DOHH2 (cell line): ENCODE measurements around the gene FOXK1.
"Not testable (repeated sequence)": the region's sequence is repeated elsewhere in the genome, so short reads cannot be mapped to it uniquely, and the experiment has no call there.

Experiments used
- H3F3A ChIP-seq: fragments of 200-600 bp; sonication (generic), shearing (Covaris generic); 2 replicates; pipeline ENCODE4 v1.6.0; 2016; ENCODE audit warnings: antibody characterized with exemption, mild to moderate bottlenecking; ENCODE audit not compliant: control insufficient read depth, insufficient read depth
- H3K27ac ChIP-seq: fragments of 200-600 bp; sonication (generic); 2 replicates; pipeline ENCODE4 v1.5.1; 2014; ENCODE audit warnings: low read depth, mild to moderate bottlenecking, low read length, moderate library complexity
- H3K27me3 ChIP-seq: fragments of 200-600 bp; sonication (generic); 2 replicates; pipeline ENCODE4 v1.6.1; 2014; ENCODE audit warnings: mild to moderate bottlenecking, low read length, mixed read lengths; ENCODE audit not compliant: control insufficient read depth
- H3K36me3 ChIP-seq: fragments of 200-600 bp; sonication (generic); 2 replicates; pipeline ENCODE4 v1.6.1; 2014; ENCODE audit warnings: mild to moderate bottlenecking, low read length, moderate library complexity, mixed read lengths; ENCODE audit not compliant: control insufficient read depth
- H3K4me1 ChIP-seq: fragments of 200-600 bp; sonication (generic); 2 replicates; pipeline ENCODE4 v1.6.1; 2014; ENCODE audit warnings: mild to moderate bottlenecking, low read length, mixed read lengths; ENCODE audit not compliant: control insufficient read depth
- H3K4me2 ChIP-seq: fragments of 200-600 bp; sonication (generic); 2 replicates; pipeline ENCODE4 v1.6.0; 2014; ENCODE audit warnings: mild to moderate bottlenecking, low read length, moderate library complexity
- H3K4me3 ChIP-seq: fragments of 200-600 bp; sonication (generic); 2 replicates; pipeline ENCODE4 v1.5.1; 2014; ENCODE audit warnings: mild to moderate bottlenecking, low read length, mixed read lengths
- H3K79me2 ChIP-seq: fragments of 200-600 bp; sonication (generic); 2 replicates; pipeline ENCODE4 v1.6.1; 2014; ENCODE audit warnings: mild to moderate bottlenecking, low read length, mixed read lengths; ENCODE audit not compliant: control insufficient read depth
- H3K9me2 ChIP-seq: fragments of 200-600 bp; sonication (generic); replicated peaks from 2 replicates; pipeline ENCODE4 v1.6.1; 2014; ENCODE audit warnings: mild to moderate bottlenecking, low read length, mixed read lengths; ENCODE audit not compliant: control insufficient read depth
- H3K9me3 ChIP-seq: fragments of 200-600 bp; sonication (generic); 2 replicates; pipeline ENCODE4 v1.6.1; 2014; ENCODE audit warnings: antibody characterized with exemption, low read length, mixed read lengths; ENCODE audit not compliant: control insufficient read depth, insufficient read depth
- H4K20me1 ChIP-seq: fragments of 200-600 bp; sonication (generic); 2 replicates; pipeline ENCODE4 v1.6.0; 2014; ENCODE audit warnings: low read depth, mild to moderate bottlenecking, antibody characterized with exemption, low read length, moderate library complexity; ENCODE audit not compliant: control insufficient read depth, insufficient read depth
- EZH2phosphoT487 ChIP-seq: fragments of 200-600 bp; sonication (generic); IDR thresholded peaks from 2 replicates; pipeline ENCODE4 v1.6.1; 2017; ENCODE audit warnings: borderline replicate concordance, mild to moderate bottlenecking, antibody characterized with exemption, low read length, moderate library complexity, mixed read lengths
- TF ChIP-seq, protein P1 (sequence below): fragments of 200-600 bp; sonication (generic); IDR thresholded peaks from one replicate; pipeline ENCODE4 v1.5.1; 2014; ENCODE audit warnings: antibody characterized with exemption, mild to moderate bottlenecking, low read depth, low read length; ENCODE audit not compliant: poor library complexity, severe bottlenecking

The FOXK1 gene

DNA sequence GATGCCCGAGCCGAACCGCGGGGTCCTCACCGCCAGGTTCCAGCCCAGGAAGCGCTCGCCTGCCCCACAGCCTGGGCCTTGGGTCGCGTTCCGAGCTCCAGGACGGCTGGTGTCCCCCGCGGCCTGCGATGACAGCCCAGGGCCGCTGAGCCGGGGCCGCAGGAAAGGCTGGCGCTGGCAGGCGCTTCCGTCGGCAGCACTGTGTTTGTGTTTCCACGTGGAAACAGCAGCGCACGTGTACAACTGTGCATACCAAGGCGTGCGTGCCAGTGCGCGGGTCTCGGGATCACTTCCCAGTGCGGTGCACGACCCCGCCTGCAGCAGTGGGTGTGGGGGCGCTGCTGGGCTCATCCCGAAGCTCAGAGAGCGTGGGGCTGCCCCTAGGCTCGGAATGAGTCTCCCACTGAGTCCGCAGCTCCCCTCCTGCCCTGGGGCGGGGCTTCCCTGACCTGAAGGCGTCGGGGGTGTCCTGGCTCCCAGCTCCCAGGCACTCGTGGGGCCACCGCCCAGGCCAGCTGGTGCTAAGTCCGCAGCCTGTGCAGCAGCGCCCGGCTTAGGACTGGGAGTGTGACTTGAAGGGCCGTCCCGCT, 110.5 kb downstream of the FOXK1 start:
- H3K4me3 ChIP-seq: no peak overlapping the region
- H3K9me3 ChIP-seq: no peaks in the 10 kb centered on the region
- TF ChIP-seq, protein P1, sequence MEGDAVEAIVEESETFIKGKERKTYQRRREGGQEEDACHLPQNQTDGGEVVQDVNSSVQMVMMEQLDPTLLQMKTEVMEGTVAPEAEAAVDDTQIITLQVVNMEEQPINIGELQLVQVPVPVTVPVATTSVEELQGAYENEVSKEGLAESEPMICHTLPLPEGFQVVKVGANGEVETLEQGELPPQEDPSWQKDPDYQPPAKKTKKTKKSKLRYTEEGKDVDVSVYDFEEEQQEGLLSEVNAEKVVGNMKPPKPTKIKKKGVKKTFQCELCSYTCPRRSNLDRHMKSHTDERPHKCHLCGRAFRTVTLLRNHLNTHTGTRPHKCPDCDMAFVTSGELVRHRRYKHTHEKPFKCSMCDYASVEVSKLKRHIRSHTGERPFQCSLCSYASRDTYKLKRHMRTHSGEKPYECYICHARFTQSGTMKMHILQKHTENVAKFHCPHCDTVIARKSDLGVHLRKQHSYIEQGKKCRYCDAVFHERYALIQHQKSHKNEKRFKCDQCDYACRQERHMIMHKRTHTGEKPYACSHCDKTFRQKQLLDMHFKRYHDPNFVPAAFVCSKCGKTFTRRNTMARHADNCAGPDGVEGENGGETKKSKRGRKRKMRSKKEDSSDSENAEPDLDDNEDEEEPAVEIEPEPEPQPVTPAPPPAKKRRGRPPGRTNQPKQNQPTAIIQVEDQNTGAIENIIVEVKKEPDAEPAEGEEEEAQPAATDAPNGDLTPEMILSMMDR: no peak
- no peak for TF ChIP-seq EZH2phosphoT487
- H3K27ac ChIP-seq: no peak overlapping the region
- H3K9me2 ChIP-seq: no peaks in the 10 kb centered on the region
- H3K79me2 ChIP-seq: no peaks in the 10 kb centered on the region
- no peak overlapping the region for H3K4me2 ChIP-seq
- no peaks in the 10 kb centered on the region for H3F3A ChIP-seq
- H3K4me1 ChIP-seq: no peaks in the 10 kb centered on the region
- H3K36me3 ChIP-seq: peaks cover 47% of the 10 kb centered on the region
- no peaks in the 10 kb centered on the region for H3K27me3 ChIP-seq
- H4K20me1 ChIP-seq: no peaks in the 10 kb centered on the region

DNA sequence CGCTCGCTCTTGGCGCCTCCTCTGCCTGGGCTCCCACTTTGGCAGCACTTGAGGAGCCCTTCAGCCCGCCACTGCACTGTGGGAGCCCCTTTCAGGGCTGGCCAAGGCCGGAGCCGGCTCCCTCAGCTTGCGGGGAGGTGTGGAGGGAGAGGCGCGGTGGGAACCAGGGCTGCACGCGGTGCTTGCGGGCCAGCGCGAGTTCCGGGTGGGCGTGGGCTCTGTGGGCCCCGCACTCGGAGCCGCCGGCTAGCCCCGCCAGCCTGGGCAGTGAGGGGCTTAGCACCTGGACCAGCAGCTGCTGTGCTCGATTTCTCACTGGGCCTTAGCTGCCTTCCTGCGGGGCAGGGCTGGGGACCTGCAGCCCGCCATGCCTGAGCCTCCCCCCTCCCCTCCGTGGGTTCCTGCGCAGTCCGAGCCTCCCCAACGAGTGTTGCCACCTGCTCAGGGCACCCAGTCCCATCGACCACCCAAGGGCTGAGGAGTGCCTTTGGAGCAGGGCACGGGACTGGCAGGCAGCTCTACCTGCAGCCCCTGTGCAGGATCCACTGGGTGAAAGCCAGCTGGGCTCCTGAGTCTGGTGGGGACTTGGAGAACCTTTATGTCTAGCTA, 111.4 kb downstream of the FOXK1 start:
- not testable (repeated sequence) for H3K27me3 ChIP-seq, H3K4me3 ChIP-seq, H3K27ac ChIP-seq, H3K4me2 ChIP-seq, H4K20me1 ChIP-seq, H3F3A ChIP-seq, H3K9me2 ChIP-seq, H3K4me1 ChIP-seq, H3K9me3 ChIP-seq, H3K79me2 ChIP-seq
- peaks cover 39% of the 10 kb centered on the region for H3K36me3 ChIP-seq

- H3K27me3 ChIP-seq, H3F3A ChIP-seq, H3K27ac ChIP-seq, H3K79me2 ChIP-seq, H3K4me3 ChIP-seq, H3K9me3 ChIP-seq, H3K4me1 ChIP-seq, H4K20me1 ChIP-seq, H3K4me2 ChIP-seq, H3K9me2 ChIP-seq: not testable (repeated sequence)
- peaks cover 34% of the 10 kb centered on the region for H3K36me3 ChIP-seq
Measured at GRCh38 chr7:4794171-4794570, 112.1 kb downstream of the FOXK1 start.

- Histone ChIP-seq H3K36me3 (peaks cover 28% of the 10 kb centered on the region), H3K9me3 (no peaks in the 10 kb centered on the region), H3K4me2 (no peak overlapping the region), H3K79me2 (no peaks in the 10 kb centered on the region), H3K9me2 (no peaks in the 10 kb centered on the region), H3K27ac (no peak overlapping the region), H3K4me3 (no peak overlapping the region), H3K27me3 (no peaks in the 10 kb centered on the region), H4K20me1 (no peaks in the 10 kb centered on the region), H3F3A (no peaks in the 10 kb centered on the region), H3K4me1 (no peaks in the 10 kb centered on the region)
- TF ChIP-seq EZH2phosphoT487: no peak
Measured at GRCh38 chr7:4794591-4795350, 112.7 kb downstream of the FOXK1 start.
